Measurements from ENCODE around the gene ZNF552. TPM values are rescaled to one million over a fixed set of nuclear protein-coding genes. Genes with fewer than 3 reads are reported as not detected.
A peak's percentile ranks its signal among the peaks of the same experiment; 100 is the strongest.

Gene ZNF552
- total and polyA plus RNA-seq, 2 of the 13 experiments (the other 11 are each of a cell fraction or from before 2014, with no cell fraction given): 8.1 to 16.6 TPM

DNA sequence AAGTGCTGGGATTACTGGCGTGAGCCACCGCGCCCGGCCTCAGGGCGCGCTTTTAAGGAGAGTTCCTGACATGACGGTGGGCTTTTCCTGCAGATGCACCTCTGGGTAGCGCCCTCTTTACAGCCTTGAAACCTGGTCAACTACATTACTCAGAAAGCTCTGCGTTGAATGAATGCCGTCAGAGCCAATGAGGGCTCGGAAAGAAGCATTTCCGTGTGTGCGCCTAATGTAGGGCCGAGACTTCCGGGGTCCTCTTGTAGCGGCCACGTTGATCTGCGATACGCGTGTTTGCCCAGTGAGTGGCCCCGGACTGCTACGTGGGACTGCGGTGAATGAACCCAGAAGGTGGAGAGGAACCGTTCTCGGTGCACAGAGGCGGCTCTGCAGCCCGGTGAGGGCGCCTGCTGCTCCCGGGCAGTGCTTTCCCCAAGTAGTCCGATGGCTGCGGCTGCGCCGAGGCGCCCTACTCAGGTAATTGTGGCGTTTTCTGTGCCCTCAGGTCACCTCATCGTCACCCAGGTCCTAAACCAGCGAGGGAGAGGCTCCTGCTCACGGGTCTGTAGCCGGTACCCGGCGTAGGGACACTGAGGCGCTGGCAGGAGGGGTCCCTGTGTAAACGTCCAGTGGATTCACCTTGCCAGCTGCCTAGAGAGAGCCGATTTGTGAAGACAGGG, 4.9 kb upstream of the ZNF552 start (continued):
- TF ChIP-seq, protein P1, sequence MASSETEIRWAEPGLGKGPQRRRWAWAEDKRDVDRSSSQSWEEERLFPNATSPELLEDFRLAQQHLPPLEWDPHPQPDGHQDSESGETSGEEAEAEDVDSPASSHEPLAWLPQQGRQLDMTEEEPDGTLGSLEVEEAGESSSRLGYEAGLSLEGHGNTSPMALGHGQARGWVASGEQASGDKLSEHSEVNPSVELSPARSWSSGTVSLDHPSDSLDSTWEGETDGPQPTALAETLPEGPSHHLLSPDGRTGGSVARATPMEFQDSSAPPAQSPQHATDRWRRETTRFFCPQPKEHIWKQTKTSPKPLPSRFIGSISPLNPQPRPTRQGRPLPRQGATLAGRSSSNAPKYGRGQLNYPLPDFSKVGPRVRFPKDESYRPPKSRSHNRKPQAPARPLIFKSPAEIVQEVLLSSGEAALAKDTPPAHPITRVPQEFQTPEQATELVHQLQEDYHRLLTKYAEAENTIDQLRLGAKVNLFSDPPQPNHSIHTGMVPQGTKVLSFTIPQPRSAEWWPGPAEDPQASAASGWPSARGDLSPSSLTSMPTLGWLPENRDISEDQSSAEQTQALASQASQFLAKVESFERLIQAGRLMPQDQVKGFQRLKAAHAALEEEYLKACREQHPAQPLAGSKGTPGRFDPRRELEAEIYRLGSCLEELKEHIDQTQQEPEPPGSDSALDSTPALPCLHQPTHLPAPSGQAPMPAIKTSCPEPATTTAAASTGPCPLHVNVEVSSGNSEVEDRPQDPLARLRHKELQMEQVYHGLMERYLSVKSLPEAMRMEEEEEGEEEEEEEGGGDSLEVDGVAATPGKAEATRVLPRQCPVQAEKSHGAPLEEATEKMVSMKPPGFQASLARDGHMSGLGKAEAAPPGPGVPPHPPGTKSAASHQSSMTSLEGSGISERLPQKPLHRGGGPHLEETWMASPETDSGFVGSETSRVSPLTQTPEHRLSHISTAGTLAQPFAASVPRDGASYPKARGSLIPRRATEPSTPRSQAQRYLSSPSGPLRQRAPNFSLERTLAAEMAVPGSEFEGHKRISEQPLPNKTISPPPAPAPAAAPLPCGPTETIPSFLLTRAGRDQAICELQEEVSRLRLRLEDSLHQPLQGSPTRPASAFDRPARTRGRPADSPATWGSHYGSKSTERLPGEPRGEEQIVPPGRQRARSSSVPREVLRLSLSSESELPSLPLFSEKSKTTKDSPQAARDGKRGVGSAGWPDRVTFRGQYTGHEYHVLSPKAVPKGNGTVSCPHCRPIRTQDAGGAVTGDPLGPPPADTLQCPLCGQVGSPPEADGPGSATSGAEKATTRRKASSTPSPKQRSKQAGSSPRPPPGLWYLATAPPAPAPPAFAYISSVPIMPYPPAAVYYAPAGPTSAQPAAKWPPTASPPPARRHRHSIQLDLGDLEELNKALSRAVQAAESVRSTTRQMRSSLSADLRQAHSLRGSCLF (CRISPR knock-in tag; IDR thresholded peaks at IDR 0.05; ENCODE audit: borderline replicate concordance): no peak
- TF ChIP-seq, protein P2, sequence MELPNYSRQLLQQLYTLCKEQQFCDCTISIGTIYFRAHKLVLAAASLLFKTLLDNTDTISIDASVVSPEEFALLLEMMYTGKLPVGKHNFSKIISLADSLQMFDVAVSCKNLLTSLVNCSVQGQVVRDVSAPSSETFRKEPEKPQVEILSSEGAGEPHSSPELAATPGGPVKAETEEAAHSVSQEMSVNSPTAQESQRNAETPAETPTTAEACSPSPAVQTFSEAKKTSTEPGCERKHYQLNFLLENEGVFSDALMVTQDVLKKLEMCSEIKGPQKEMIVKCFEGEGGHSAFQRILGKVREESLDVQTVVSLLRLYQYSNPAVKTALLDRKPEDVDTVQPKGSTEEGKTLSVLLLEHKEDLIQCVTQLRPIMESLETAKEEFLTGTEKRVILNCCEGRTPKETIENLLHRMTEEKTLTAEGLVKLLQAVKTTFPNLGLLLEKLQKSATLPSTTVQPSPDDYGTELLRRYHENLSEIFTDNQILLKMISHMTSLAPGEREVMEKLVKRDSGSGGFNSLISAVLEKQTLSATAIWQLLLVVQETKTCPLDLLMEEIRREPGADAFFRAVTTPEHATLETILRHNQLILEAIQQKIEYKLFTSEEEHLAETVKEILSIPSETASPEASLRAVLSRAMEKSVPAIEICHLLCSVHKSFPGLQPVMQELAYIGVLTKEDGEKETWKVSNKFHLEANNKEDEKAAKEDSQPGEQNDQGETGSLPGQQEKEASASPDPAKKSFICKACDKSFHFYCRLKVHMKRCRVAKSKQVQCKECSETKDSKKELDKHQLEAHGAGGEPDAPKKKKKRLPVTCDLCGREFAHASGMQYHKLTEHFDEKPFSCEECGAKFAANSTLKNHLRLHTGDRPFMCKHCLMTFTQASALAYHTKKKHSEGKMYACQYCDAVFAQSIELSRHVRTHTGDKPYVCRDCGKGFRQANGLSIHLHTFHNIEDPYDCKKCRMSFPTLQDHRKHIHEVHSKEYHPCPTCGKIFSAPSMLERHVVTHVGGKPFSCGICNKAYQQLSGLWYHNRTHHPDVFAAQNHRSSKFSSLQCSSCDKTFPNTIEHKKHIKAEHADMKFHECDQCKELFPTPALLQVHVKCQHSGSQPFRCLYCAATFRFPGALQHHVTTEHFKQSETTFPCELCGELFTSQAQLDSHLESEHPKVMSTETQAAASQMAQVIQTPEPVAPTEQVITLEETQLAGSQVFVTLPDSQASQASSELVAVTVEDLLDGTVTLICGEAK (IDR thresholded peaks at IDR 0.05): peak; percentile 63
- TF ChIP-seq, protein P2 (CRISPR knock-in tag; IDR thresholded peaks at IDR 0.05): peak; percentile 57
- TF ChIP-seq, protein P3, sequence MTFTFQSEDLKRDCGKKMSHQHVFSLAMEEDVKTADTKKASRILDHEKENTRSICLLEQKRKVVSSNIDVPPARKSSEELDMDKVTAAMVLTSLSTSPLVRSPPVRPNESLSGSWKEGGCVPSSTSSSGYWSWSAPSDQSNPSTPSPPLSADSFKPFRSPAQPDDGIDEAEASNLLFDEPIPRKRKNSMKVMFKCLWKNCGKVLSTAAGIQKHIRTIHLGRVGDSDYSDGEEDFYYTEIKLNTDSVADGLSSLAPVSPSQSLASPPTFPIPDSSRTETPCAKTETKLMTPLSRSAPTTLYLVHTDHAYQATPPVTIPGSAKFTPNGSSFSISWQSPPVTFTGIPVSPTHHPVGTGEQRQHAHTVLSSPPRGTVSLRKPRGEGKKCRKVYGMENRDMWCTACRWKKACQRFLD (CRISPR knock-in tag; IDR thresholded peaks at IDR 0.05; ENCODE audit: borderline replicate concordance): 0 out of 2 replicates have a peak, but pooled peaks have one; percentile 61
- peak; percentile 64; the same call in 1 of the 2 replicates for TF ChIP-seq ZNF598 (CRISPR knock-in tag; IDR thresholded peaks at IDR 0.05; ENCODE audit: borderline replicate concordance)
- TF ChIP-seq EED (CRISPR knock-in tag; IDR thresholded peaks at IDR 0.05): no peak
- TF ChIP-seq, protein P4, sequence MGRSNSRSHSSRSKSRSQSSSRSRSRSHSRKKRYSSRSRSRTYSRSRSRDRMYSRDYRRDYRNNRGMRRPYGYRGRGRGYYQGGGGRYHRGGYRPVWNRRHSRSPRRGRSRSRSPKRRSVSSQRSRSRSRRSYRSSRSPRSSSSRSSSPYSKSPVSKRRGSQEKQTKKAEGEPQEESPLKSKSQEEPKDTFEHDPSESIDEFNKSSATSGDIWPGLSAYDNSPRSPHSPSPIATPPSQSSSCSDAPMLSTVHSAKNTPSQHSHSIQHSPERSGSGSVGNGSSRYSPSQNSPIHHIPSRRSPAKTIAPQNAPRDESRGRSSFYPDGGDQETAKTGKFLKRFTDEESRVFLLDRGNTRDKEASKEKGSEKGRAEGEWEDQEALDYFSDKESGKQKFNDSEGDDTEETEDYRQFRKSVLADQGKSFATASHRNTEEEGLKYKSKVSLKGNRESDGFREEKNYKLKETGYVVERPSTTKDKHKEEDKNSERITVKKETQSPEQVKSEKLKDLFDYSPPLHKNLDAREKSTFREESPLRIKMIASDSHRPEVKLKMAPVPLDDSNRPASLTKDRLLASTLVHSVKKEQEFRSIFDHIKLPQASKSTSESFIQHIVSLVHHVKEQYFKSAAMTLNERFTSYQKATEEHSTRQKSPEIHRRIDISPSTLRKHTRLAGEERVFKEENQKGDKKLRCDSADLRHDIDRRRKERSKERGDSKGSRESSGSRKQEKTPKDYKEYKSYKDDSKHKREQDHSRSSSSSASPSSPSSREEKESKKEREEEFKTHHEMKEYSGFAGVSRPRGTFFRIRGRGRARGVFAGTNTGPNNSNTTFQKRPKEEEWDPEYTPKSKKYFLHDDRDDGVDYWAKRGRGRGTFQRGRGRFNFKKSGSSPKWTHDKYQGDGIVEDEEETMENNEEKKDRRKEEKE (IDR thresholded peaks at IDR 0.05): no peak
- no peak for TF ChIP-seq ZNF484 (CRISPR knock-in tag; IDR thresholded peaks at IDR 0.05; ENCODE audit: borderline replicate concordance, low read depth)
- peak; percentile 94 for TF ChIP-seq MXD4 (CRISPR knock-in tag; IDR thresholded peaks at IDR 0.05)
- TF ChIP-seq ZSCAN31 (CRISPR knock-in tag; IDR thresholded peaks at IDR 0.05; ENCODE audit: low read depth): peak; percentile 13; the same call in 1 of the 2 replicates
